Right forelimb (tissue), 1 donor: Measurements from ENCODE around the gene VPS16.
A peak's percentile ranks its signal among the peaks of the same experiment; 100 is the strongest.
"Not testable (repeated sequence)": the region's sequence is repeated elsewhere in the genome, so short reads cannot be mapped to it uniquely, and the experiment has no call there.

ENCODE experiments used
- DNase-seq: peaks from one replicate; pipeline ENCODE4 v3.0.0-alpha.2; 2018

The VPS16 gene

GRCh38 chr20:2872459-2873009 is 32.0 kb downstream of the VPS16 start:
- peak; percentile 75 for DNase-seq

GRCh38 chr20:2873010-2873746 is 32.6 kb downstream of the VPS16 start, which contains the start of gene PTPRA:
Gene PTPRA (plus strand): TSS chr20:2873481. CDS start chr20:2964278, 90,797 bp downstream.
- peak; percentile 94 for DNase-seq

GRCh38 chr20:2873747-2874041 is 33.1 kb downstream of the VPS16 start:
- DNase-seq: peak; percentile 85

DNA sequence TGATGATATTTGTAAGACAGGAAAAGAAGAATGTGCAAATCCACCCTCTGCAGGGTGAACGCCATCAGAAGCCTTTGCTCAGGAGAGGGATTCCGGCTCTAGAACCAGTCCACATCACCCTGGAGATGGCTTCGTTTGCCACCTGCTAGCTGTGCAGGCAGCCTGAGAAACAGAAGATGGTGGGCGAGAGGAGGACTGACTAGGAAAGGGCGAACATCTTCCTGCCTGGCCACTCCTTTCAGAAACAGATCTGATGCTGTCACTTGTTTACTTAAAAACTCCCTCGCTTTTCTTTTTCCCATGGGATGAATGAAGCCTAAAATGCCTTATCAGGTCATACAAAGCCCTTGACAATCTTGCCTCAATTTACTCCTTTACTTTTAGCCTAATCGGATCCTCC is 33.9 kb downstream of the VPS16 start:
- no peak for DNase-seq

DNA sequence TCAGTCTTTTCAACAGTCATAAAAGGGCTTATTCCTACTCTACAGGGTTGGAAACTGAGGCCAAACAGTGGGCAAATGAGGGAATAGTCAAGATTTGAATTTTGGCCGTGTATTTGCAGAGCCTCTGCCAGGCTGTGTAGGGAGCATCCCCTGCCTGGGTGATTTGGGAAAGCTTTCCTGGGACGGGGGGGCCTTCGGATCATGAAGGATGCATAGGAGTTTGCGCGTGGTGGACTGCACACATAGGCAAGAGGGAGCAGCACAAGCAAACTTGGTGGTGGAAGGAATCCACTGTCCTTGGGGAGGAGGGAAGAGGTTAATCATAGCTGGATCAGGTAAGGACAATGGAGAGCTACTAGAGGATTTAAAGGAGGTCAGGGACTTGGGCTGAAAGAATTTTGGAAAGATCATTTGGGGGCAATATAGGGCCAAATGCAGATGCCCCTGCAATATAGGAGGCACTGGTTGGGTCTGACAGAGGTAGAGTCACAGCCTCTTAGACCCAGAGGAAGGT is 35.2 kb downstream of the VPS16 start:
- DNase-seq: no peak

DNA sequence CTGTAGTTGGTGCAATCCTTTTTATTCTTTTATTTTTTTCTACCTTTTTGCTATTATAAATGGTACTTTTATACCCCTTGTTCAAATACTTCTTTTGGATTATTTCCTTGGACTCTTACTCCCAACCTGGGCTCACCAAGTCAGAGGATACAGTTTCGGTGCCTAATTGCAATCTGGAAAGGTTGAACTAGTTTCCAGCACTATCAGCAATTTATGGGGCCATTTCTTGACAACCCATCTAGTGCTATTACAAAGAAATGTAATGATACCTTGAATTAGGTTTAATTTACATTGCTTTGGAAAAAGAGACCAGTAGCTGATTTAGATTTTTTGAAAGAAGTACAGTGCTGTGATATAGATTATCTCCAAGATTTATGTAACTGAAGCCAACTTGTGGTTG is 38.0 kb downstream of the VPS16 start:
- DNase-seq: no peak

DNA sequence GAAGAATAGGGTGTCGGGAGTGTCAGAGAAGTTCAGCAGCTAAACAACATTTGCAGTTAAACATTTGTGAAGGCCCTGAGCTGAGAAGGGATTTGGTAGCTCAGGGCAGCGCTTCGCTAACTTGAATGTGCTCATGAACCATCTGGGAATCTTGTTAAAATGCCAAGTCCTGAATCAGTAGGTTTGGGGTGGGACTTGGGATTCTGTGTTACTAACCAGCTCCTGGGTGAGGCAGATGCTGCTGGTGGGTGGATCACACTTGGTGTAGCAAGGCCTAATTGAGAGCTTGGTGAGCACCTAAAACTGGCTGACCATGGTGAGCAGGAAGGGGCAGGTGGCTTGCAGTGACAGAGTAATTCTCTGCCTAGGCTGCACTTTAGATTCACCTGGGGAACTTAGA is 38.6 kb downstream of the VPS16 start:
- no peak for DNase-seq

DNA sequence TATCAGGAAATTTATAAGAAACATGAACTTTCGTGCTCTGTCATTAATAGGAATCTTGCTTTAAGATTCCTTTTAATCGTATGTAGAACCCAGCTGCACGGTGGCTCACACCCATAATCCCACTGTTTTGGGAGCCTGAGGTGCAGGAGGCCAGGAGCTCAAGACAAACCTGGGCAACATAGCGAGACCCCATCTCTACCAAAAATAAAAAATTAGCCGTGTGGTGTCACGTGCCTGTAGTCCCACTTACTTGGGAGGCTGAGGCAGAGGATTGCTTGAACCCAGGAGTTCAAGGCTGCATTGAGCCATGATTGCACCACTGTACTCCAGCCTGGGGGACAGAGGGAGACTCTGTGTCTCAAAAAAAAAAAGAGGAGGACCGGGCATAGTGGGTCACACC is 40.1 kb downstream of the VPS16 start:
- DNase-seq: no peak

DNA sequence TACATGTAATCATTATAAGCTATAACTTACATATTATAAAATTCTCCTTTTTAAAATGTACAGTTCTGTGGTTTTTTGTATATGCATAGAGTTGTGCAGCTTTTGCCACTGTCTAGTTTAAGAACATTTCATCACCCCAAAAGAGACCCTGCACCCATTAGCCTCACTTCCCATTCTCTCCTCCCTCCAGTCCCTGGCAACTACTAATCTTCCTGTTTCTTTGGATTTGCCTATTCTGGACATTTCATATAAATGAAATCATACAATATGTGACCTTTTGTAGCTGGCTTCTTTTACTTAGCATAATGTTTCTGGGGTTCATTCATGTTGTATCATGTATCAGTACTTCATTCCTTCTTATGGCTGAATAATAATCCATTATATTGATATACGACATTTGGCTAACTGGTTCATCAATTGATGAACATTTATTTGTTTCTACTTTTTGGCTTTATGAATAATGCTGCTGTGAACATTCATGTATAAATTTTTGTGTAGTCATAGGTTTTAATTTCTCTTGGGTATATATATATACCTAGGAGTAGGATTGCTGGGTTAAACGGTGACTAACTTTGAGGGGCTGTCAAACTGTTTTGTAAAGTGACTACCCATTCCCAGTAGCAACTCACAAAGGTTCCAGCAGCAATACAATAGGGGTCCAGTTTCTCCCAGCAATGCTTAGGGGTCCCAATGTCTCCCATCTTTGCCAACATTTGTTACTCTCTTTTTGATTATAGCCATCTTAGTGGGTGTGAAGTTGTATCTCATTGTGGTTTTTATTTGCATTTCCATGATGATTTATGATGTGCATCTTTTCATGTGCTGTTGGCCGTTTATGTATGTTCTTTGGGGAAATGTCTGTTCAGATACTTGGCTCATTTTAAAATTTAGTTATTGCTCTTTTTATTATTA is 43.4 kb downstream of the VPS16 start:
- no peak for DNase-seq

- DNase-seq: no peak
These were observed 47.2 kb downstream of the VPS16 start for GRCh38 chr20:2887715-2888114.

GRCh38 chr20:2888224-2888955 is 47.8 kb downstream of the VPS16 start:
- no peak for DNase-seq

GRCh38 chr20:2889209-2889608 is 48.7 kb downstream of the VPS16 start:
- DNase-seq: no peak

- no peak for DNase-seq
These were observed 49.3 kb downstream of the VPS16 start for GRCh38 chr20:2889797-2890196.

GRCh38 chr20:2890742-2891141 is 50.2 kb downstream of the VPS16 start:
- no peak for DNase-seq

- no peak for DNase-seq
These were observed 50.8 kb downstream of the VPS16 start for GRCh38 chr20:2891343-2891742.

DNA sequence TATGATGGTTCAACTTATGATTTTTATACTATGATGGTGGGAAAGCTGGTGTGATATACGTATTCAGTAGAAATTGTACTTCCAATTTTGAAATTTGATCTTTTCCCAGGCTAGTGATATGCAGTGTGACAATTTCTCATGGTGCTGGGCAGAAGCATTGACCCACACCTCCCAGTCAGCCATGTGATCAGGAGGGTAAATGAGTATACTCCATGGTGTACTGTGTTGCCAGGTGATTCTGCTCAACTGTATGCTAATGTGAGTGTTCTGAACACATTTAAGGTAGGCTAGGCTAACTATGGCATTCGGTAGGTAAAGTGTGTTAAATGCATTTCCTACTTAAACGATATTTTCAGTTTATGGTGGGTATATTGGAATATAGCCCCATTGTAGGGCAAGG is 51.8 kb downstream of the VPS16 start:
- DNase-seq: no peak

DNA sequence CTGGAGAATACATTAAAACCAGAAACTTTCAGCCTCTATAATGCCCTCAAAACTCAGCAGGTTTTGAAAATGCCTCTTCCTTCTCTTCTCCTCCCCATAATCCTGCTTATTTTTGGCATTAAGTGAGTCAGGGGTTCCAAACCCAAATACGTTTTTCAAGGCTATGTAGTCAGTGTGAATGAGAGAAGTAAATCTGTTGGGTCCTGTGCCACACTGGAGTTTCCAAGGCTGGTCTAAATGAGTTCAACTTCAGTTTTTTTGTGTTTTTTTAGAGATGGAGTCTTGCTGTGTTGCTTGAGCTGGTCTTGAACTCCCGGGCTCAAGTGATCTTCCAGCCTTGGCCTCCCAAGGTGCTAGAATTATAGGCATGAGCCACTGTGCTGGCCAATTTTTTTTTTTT is 53.7 kb downstream of the VPS16 start:
- DNase-seq: no peak

GRCh38 chr20:2895154-2895553 is 54.6 kb downstream of the VPS16 start:
- not testable (repeated sequence) for DNase-seq

DNA sequence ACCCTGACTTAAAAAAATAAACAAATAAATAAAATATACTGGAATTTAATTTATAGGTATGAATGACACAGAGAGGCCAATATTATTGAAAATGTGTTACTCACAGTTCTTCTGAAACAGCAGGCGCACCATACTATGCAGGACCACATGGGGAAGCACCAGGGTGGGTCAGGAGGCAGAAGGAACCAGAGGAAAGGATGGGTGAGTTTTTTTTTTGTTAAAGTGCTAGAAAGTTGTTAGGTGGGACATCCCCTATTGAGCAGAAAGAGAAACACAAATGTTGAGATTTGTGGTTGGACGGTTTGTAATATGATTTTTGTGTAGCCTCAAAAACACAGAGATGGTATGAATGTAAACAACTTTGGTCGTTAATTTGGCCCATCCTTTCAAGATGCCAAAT is 58.7 kb downstream of the VPS16 start:
- DNase-seq: no peak

DNA sequence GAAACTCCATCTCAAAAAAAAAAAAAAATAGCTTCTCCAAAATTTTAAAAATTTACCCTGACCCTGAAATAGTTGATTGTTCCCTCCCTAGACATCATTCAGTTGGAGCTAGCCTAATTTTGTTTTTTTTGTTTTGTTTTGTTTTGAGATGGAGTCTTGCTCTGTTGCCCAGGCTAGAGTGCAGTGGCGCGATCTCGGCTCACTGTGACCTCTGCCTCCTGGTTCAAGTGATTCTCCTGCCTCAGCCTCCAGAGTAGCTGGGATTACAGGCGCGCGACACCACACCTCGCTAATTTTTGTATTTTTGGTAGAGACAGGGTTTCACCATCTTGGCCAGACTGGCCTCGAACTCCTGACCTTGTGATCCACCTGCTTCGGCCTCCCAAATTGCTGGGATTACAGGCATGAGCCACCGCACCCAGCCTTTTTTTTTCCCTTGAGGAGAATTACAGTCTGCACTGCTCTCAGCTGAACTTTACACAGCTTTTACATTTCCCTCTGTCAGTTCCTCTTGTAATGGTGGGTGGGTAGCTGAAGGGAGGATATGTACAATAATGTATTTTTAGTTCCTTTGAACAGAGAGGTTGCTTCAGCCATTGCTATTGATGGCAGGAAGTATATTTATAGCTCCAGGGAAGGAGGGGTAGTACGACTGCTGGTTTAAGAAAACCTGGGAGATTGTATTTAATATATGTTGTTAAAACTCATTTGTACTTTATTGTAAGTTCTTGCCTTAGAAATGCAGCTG is 60.5 kb downstream of the VPS16 start:
- DNase-seq: no peak

DNA sequence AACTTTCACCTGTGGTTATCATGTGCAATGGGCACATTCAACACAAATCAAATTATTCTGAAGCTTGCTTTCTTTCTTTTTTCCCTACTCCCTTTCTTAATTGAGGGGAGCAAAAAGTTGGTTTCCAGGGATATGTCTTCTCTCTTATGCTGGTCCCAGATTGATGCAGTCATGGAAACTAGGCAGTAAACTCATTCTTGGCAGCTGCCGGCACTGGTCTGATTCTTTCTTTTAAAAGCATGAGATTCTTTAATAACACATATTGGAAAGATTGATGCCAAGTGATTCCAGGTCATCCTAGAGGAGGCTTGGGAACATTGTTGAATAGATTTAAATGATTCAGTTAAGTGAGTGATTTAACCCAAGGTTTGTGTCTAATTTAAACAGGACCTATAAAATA is 61.7 kb downstream of the VPS16 start:
- no peak for DNase-seq

DNA sequence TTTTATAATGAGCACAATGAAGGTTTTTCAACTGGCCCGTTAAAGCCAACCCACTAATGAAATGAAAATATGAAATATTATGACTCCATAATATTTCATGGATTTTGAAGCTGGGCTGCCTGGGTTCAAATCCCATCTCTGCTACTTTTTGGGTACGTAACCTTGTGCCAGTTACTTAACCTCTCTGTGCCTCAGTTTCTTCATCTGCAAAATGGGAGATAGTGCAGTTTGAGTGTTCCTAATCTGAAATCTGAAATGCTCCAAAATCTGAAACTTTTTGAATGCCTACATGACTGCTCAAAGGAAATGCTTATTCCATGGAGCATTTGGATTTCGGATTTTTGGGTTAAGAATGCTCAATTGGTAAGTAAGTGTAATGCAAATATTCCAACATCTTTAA is 62.3 kb downstream of the VPS16 start:
- no peak for DNase-seq
